SKM-1 treated with dmso at 0.1 percent for 144 hours (cell line): ENCODE results near the gene DUT.
"Not testable (repeated sequence)": the region's sequence is repeated elsewhere in the genome, so short reads cannot be mapped to it uniquely, and the experiment has no call there.

Source experiments
- DNase-seq: peaks from one replicate; lab custom pipeline; 2025; ENCODE audit not compliant: unreplicated experiment; lab: John Stamatoyannopoulos, UW

The DUT gene

GRCh38 chr15:48326180-48326579 lies 5.0 kb upstream of the DUT start:
- DNase-seq: not testable (repeated sequence)

- no peak for DNase-seq
Measured at GRCh38 chr15:48330105-48330785, 984 bp upstream of the DUT start.

- peak; percentile 74 for DNase-seq
Measured at GRCh38 chr15:48331796-48332641, 790 bp downstream of the DUT start.

- no peak for DNase-seq
Measured at GRCh38 chr15:48332642-48333034, 1.4 kb downstream of the DUT start.

- DNase-seq: no peak
Measured at GRCh38 chr15:48333540-48333939, 2.3 kb downstream of the DUT start.

GRCh38 chr15:48334260-48334659 lies 3.0 kb downstream of the DUT start:
- peak; percentile 70 for DNase-seq

- DNase-seq: no peak
Measured at GRCh38 chr15:48336940-48337339, 5.7 kb downstream of the DUT start.

GRCh38 chr15:48337607-48338006 lies 6.4 kb downstream of the DUT start:
- DNase-seq: no peak

GRCh38 chr15:48340111-48340510 lies 8.9 kb downstream of the DUT start:
- no peak for DNase-seq

- DNase-seq: no peak
Measured at GRCh38 chr15:48343865-48344264, 12.6 kb downstream of the DUT start.

GRCh38 chr15:48345516-48345915 lies 14.3 kb downstream of the DUT start:
- DNase-seq: no peak

GRCh38 chr15:48352474-48353072 lies 21.3 kb downstream of the DUT start:
- DNase-seq: peak; percentile 57

- DNase-seq: no peak
Measured at GRCh38 chr15:48354694-48355303, 23.6 kb downstream of the DUT start.

- peak; percentile 20 for DNase-seq
Measured at GRCh38 chr15:48355377-48355776, 24.1 kb downstream of the DUT start.

GRCh38 chr15:48358229-48359152 lies 27.3 kb downstream of the DUT start:
- DNase-seq: peak; percentile 15

- DNase-seq: no peak
Measured at GRCh38 chr15:48360841-48361240, 29.6 kb downstream of the DUT start.

GRCh38 chr15:48361685-48362084 lies 30.5 kb downstream of the DUT start:
- no peak for DNase-seq

- DNase-seq: no peak
Measured at GRCh38 chr15:48363474-48363873, 32.2 kb downstream of the DUT start.

- no peak for DNase-seq
Measured at GRCh38 chr15:48365575-48365974, 34.3 kb downstream of the DUT start.

- no peak for DNase-seq
Measured at GRCh38 chr15:48366584-48367312, 35.5 kb downstream of the DUT start.
